ENCODE results near the gene HOXC13.

DNA sequence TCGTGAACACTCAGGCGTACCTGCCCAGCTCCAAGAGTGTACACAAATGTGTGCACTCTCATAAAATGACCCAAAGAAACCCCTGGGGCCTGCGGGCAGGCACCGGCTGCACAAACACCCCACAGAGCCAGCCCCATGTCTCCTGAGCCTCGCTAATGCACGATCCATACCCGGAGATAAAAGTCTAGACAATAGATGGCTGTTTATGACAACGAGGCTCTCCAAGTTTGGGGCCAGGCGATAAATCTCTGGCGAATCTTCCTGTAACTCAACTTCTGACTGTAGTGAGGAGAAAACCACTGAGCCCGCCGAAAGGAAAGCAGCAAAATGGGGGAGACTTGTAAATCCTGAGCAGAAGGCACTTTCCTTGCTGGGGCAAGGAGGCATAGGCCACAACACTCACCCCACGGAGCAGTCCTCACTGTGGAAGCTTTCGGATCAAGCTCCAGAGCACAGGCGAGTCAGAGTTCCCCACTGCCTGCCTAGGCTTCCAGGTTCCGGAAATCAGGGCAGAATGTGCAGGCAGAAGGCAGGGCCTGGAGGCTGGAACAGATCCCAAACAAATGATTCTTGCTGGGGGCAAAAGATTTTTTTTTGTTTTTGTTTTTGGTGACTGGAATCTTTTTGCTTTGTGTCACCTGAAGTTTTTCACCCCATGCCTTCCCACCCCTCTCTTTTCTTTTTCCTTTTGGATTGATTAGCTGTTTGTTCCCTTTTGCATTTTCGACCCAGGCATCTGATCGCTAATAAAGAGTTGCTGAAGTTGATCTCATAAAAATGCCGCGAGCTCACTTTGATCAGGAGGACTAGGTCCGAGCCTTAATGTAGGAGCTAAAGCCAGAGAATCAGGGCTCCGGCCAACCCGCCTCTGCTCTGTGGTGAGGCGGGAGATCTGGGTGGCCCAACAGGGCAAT, 29.8 kb downstream of the HOXC13 start:
- TF ChIP-seq, protein P1, sequence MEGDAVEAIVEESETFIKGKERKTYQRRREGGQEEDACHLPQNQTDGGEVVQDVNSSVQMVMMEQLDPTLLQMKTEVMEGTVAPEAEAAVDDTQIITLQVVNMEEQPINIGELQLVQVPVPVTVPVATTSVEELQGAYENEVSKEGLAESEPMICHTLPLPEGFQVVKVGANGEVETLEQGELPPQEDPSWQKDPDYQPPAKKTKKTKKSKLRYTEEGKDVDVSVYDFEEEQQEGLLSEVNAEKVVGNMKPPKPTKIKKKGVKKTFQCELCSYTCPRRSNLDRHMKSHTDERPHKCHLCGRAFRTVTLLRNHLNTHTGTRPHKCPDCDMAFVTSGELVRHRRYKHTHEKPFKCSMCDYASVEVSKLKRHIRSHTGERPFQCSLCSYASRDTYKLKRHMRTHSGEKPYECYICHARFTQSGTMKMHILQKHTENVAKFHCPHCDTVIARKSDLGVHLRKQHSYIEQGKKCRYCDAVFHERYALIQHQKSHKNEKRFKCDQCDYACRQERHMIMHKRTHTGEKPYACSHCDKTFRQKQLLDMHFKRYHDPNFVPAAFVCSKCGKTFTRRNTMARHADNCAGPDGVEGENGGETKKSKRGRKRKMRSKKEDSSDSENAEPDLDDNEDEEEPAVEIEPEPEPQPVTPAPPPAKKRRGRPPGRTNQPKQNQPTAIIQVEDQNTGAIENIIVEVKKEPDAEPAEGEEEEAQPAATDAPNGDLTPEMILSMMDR (IDR thresholded peaks at IDR 0.05; ENCODE audit: low read depth, low read length, poor library complexity, severe bottlenecking) = no peak
- peak; percentile 62; the same call in 1 of the 2 replicates for TF ChIP-seq EZH2phosphoT487 (IDR thresholded peaks at IDR 0.05; ENCODE audit: borderline replicate concordance, low read length)

Data from DOHH2 (cell line).